ENCODE data around the gene ARSD.
A peak's percentile ranks its signal among the peaks of the same experiment; 100 is the strongest.
"Not testable (repeated sequence)": the region's sequence is repeated elsewhere in the genome, so short reads cannot be mapped to it uniquely, and the experiment has no call there.

ARSD gene

GRCh38 chrX:2960861-2961515, 31.8 kb upstream of the ARSD start:
- no peaks in the 10 kb centered on the region for H3K27me3 Mint-ChIP-seq (ENCODE audit: low read depth, poor library complexity)
- TF ChIP-seq CTCF (IDR thresholded peaks at IDR 0.05): no peak
- H3K36me3 Mint-ChIP-seq (ENCODE audit: low read depth): peaks cover 17% of the 10 kb centered on the region
- peaks cover 44% of the 10 kb centered on the region for H3K4me1 Mint-ChIP-seq
- H3K4me3 Mint-ChIP-seq: no peak overlapping the region
- no peak overlapping the region for H3K27ac Mint-ChIP-seq
- DNase-seq: no peak
- H3K9me3 Mint-ChIP-seq: peaks cover 4% of the 10 kb centered on the region

DNA sequence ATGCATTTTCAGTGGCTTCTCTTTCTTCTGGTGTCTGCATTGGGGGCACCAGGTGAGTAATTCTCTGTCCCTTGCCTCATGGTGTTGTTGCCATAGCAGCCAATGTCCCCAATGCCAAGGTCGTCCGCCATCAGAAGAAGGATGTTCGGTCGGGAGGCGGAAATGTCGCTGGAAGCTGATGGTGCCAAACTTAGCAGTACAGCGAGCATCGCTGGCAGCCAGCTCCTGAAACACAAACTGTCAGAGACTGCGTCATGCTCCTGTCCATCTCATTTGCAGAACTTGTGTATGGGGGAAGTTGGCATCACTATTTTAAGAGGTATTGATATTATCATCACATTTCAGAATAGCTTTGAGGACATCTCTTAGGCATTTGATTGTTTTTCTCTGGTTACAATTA, 29.1 kb upstream of the ARSD start:
- TF ChIP-seq CTCF (IDR thresholded peaks at IDR 0.05): no peak
- H3K36me3 Mint-ChIP-seq (ENCODE audit: low read depth): peaks cover 37% of the 10 kb centered on the region
- peaks cover 4% of the 10 kb centered on the region for H3K9me3 Mint-ChIP-seq
- H3K4me1 Mint-ChIP-seq: peaks cover 28% of the 10 kb centered on the region
- no peak overlapping the region for H3K4me3 Mint-ChIP-seq
- no peak for DNase-seq
- H3K27ac Mint-ChIP-seq: no peak overlapping the region
- peaks cover 3% of the 10 kb centered on the region for H3K27me3 Mint-ChIP-seq (ENCODE audit: low read depth, poor library complexity)

- DNase-seq: no peak
- no peak for TF ChIP-seq CTCF (IDR thresholded peaks at IDR 0.05)
- peaks cover 3% of the 10 kb centered on the region for H3K27me3 Mint-ChIP-seq (ENCODE audit: low read depth, poor library complexity)
- no peak overlapping the region for H3K4me3 Mint-ChIP-seq
- peaks cover 46% of the 10 kb centered on the region for H3K36me3 Mint-ChIP-seq (ENCODE audit: low read depth)
- H3K4me1 Mint-ChIP-seq: peaks cover 12% of the 10 kb centered on the region
- peak overlapping the region; percentile 20 for H3K27ac Mint-ChIP-seq
- H3K9me3 Mint-ChIP-seq: peaks cover 4% of the 10 kb centered on the region
Measured at GRCh38 chrX:2955838-2956237, 26.7 kb upstream of the ARSD start.

- H3K9me3 Mint-ChIP-seq: peaks cover 4% of the 10 kb centered on the region
- H3K27me3 Mint-ChIP-seq (ENCODE audit: low read depth, poor library complexity): peaks cover 3% of the 10 kb centered on the region
- no peak for TF ChIP-seq CTCF (IDR thresholded peaks at IDR 0.05)
- peaks cover 46% of the 10 kb centered on the region for H3K36me3 Mint-ChIP-seq (ENCODE audit: low read depth)
- H3K27ac Mint-ChIP-seq: no peak overlapping the region
- H3K4me1 Mint-ChIP-seq: peaks cover 7% of the 10 kb centered on the region
- DNase-seq: no peak
- H3K4me3 Mint-ChIP-seq: no peak overlapping the region
Measured at GRCh38 chrX:2955281-2955680, 26.1 kb upstream of the ARSD start.

GRCh38 chrX:2954541-2954940, 25.4 kb upstream of the ARSD start:
- Mint-ChIP-seq H3K27ac (peak overlapping the region; percentile 47), H3K4me3 (no peak overlapping the region), H3K9me3 (peaks cover 2% of the 10 kb centered on the region), H3K36me3 (ENCODE audit: low read depth) (peaks cover 44% of the 10 kb centered on the region), H3K4me1 (peaks cover 4% of the 10 kb centered on the region), H3K27me3 (ENCODE audit: low read depth, poor library complexity) (peaks cover 3% of the 10 kb centered on the region)
- DNase-seq: no peak
- no peak for TF ChIP-seq CTCF (IDR thresholded peaks at IDR 0.05)

DNA sequence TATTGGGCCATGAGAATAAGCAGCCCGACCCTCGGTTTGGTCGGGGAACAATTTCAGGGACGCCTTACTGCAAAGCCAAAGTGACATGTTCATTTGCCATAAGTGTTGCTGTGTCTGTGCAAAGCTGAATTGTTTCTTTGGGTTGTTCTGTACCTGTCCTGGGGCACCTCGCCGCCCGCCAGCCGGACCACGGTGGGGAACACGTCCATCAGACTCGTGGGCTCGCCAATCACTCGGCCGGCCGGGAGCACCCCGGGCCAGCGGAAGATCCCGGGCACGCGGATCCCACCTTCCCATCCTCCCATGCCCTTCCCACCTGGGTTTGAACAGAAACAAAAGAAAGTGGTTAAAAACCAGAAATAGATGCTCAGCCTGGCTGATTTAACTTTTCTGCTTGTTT, 8.8 kb upstream of the ARSD start:
- DNase-seq; H3K27me3 Mint-ChIP-seq (ENCODE audit: low read depth, poor library complexity); H3K4me3 Mint-ChIP-seq; H3K27ac Mint-ChIP-seq: not testable (repeated sequence)
- Mint-ChIP-seq H3K36me3 (ENCODE audit: low read depth) (peaks cover 50% of the 10 kb centered on the region), H3K4me1 (peaks cover 19% of the 10 kb centered on the region), H3K9me3 (peaks cover 28% of the 10 kb centered on the region)
